GM23338 (cell line): ENCODE data around the gene SLC7A6. TPM values are rescaled to one million over a fixed set of nuclear protein-coding genes. Genes with fewer than 3 reads are reported as not detected.

Experiments
- ATAC-seq: fragments of 200-7000 bp; cut with Tn5 transposase; 3 replicates; pipeline ENCODE4 v1.9.1; 2020
- DNase-seq: peaks from one replicate; pipeline ENCODE4 v3.0.0-alpha.2; 2015; ENCODE audit warnings: low spot score
- H2AFZ ChIP-seq: fragments of 200-600 bp; sonication (generic); 2 replicates; pipeline ENCODE4 v1.8.0; 2016; ENCODE audit warnings: antibody characterized with exemption, mild to moderate bottlenecking, moderate library complexity
- H3F3A ChIP-seq: fragments of 200-600 bp; sonication (generic); replicated peaks from 2 replicates; pipeline ENCODE4 v1.8.0; 2017; ENCODE audit warnings: antibody characterized with exemption, mixed run types, low read depth
- H3K27ac ChIP-seq: fragments of 200-600 bp; sonication (generic); 2 replicates; pipeline ENCODE4 v1.6.1; 2016; ENCODE audit warnings: low read depth
- H3K27me3 ChIP-seq: fragments of 200-600 bp; sonication (generic); 2 replicates; pipeline ENCODE4 v1.8.0; 2016; ENCODE audit warnings: mild to moderate bottlenecking, mixed run types, moderate library complexity; ENCODE audit not compliant: insufficient read depth
- H3K36me3 ChIP-seq: fragments of 200-600 bp; sonication (generic); 2 replicates; pipeline ENCODE4 v1.8.0; 2016; ENCODE audit warnings: mild to moderate bottlenecking; ENCODE audit not compliant: insufficient read depth
- H3K4me1 ChIP-seq: fragments of 200-600 bp; sonication (generic); 2 replicates; pipeline ENCODE4 v1.8.0; 2016; ENCODE audit warnings: mild to moderate bottlenecking, moderate library complexity; ENCODE audit not compliant: insufficient read depth
- H3K4me2 ChIP-seq: fragments of 200-600 bp; sonication (generic); 2 replicates; pipeline ENCODE4 v1.7.1; 2017; ENCODE audit warnings: mixed run types
- H3K4me3 ChIP-seq: fragments of 200-600 bp; sonication (generic); 2 replicates; pipeline ENCODE4 v1.6.1; 2016; ENCODE audit warnings: mixed run types
- H3K79me2 ChIP-seq: fragments of 200-600 bp; sonication (generic); replicated peaks from 2 replicates; pipeline ENCODE4 v1.8.0; 2017; ENCODE audit warnings: mild to moderate bottlenecking; ENCODE audit not compliant: insufficient read depth
- H3K9me2 ChIP-seq: fragments of 200-600 bp; sonication (generic); 2 replicates; pipeline ENCODE4 v1.8.0; 2017; ENCODE audit not compliant: insufficient read depth
- H4K20me1 ChIP-seq: fragments of 200-600 bp; sonication (generic); replicated peaks from 2 replicates; pipeline ENCODE4 v1.8.0; 2017; ENCODE audit warnings: mild to moderate bottlenecking; ENCODE audit not compliant: insufficient read depth
- H3K27ac Mint-ChIP-seq: 2 replicates; pipeline ENCODE4 v1.8.0; 2020; ENCODE audit warnings: inconsistent platforms, mild to moderate bottlenecking, moderate library complexity, mixed read lengths
- H3K27me3 Mint-ChIP-seq: 3 replicates; pipeline ENCODE4 v1.8.0; 2022; ENCODE audit warnings: low read depth, mild to moderate bottlenecking, moderate library complexity, mixed read lengths, inconsistent platforms; ENCODE audit not compliant: insufficient read depth, poor library complexity
- H3K36me3 Mint-ChIP-seq: 3 replicates; pipeline ENCODE4 v1.8.0; 2021; ENCODE audit warnings: low read depth, mild to moderate bottlenecking, inconsistent platforms, moderate library complexity, mixed read lengths
- H3K4me1 Mint-ChIP-seq: 3 replicates; pipeline ENCODE4 v1.8.0; 2020; ENCODE audit warnings: mild to moderate bottlenecking, inconsistent platforms, mixed read lengths
- H3K4me3 Mint-ChIP-seq: 3 replicates; pipeline ENCODE4 v1.8.0; 2021; ENCODE audit warnings: moderate library complexity, mild to moderate bottlenecking, inconsistent platforms, mixed read lengths
- H3K9me3 Mint-ChIP-seq: 3 replicates; pipeline ENCODE4 v1.8.0; 2020; ENCODE audit warnings: moderate library complexity, mild to moderate bottlenecking, inconsistent platforms, mixed read lengths
- CREB1 ChIP-seq: fragments of 250-450 bp; sonication (Bioruptor Pico); IDR thresholded peaks from 2 replicates; pipeline ENCODE4 v1.5.0; 2020; ENCODE audit warnings: low read depth, mild to moderate bottlenecking, moderate library complexity
- CTCF ChIP-seq, 2 experiments: fragments of 200-600 bp in 1 of 2; sonication (generic) in 1 of 2; conservative IDR thresholded peaks; 2 replicates each; pipeline versions ENCODE4 v1.5.1 to v1.6.1; 2016 to 2017; ENCODE audit warnings: antibody characterized with exemption in 2 of 2, low read depth in 2 of 2, mild to moderate bottlenecking in 2 of 2, moderate library complexity in 1 of 2
- ETS1 ChIP-seq: IDR thresholded peaks from 2 replicates; pipeline ENCODE4 v1.6.1; 2016; ENCODE audit warnings: antibody characterized with exemption
- EZH2phosphoT487 ChIP-seq: fragments of 200-600 bp; sonication (generic); IDR thresholded peaks from one replicate; pipeline ENCODE4 v1.8.1; 2018; ENCODE audit warnings: antibody characterized with exemption; ENCODE audit not compliant: unreplicated experiment
- JUNB ChIP-seq: IDR thresholded peaks from one replicate; pipeline ENCODE4 v1.6.1; 2016; ENCODE audit warnings: antibody characterized with exemption; ENCODE audit not compliant: unreplicated experiment
- POLR2AphosphoS5 ChIP-seq: IDR thresholded peaks from 2 replicates; pipeline ENCODE4 v1.6.1; 2016; ENCODE audit warnings: antibody characterized with exemption, low read depth
- STAT1 ChIP-seq: IDR thresholded peaks from one replicate; pipeline ENCODE4 v1.6.1; 2016; ENCODE audit warnings: antibody characterized with exemption; ENCODE audit not compliant: unreplicated experiment
- ZNF331 ChIP-seq: fragments of 250-450 bp; sonication (Bioruptor Pico); IDR thresholded peaks from 2 replicates; pipeline ENCODE4 v1.5.0; 2020; ENCODE audit warnings: low read depth, mild to moderate bottlenecking, moderate library complexity
- ZNF462 ChIP-seq: fragments of 250-450 bp; sonication (Bioruptor Pico); IDR thresholded peaks from 2 replicates; pipeline ENCODE4 v1.5.0; 2020; ENCODE audit warnings: mild to moderate bottlenecking, moderate library complexity
- polyA plus RNA-seq: library from polyadenylated mRNA; unstranded; fragments of >200 nt; fragmentation: Nextera tagmentation; extraction: Ambion mirVana; gene quantifications from 2 replicates; pipeline ENCODE4 v1.2.1, GENCODE V29; 2016
- total RNA-seq: library from RNA; depleted of rRNA; stranded (reverse); fragments of >200 nt; shearing (Covaris generic); gene quantifications from 2 replicates; pipeline ENCODE4 v1.2.3, GENCODE V29; 2014

The SLC7A6 gene
- total and polyA plus RNA-seq, 2 experiments from 2014 or later, result 16.6 to 30.9 TPM

GRCh38 chr16:68235108-68235886 lies 29.0 kb upstream of the SLC7A6 start:
- peaks cover 26% of the 10 kb centered on the region for H3K4me1 Mint-ChIP-seq
- TF ChIP-seq CREB1, result no peak
- TF ChIP-seq ZNF331 (CRISPR knock-in tag), result no peak
- TF ChIP-seq EZH2phosphoT487, result no peak
- no peak for TF ChIP-seq STAT1
- TF ChIP-seq POLR2AphosphoS5, result no peak
- TF ChIP-seq ZNF462 (CRISPR knock-in tag), result no peak
- peak in 1 of 2 experiments; percentile 63; a peak in 3 of 4 replicates for TF ChIP-seq CTCF (conservative IDR thresholded peaks at IDR 0.05; ENCODE audit: low read depth in 2 of 2)
- no peak for TF ChIP-seq ETS1
- TF ChIP-seq JUNB, result no peak
- Histone ChIP-seq H3K27me3 (peaks cover 3% of the 10 kb centered on the region; the same call in 1 of the 2 replicates), H4K20me1 (peaks cover 18% of the 10 kb centered on the region), H3K4me1 (peaks cover 17% of the 10 kb centered on the region), H3K4me2 (peak overlapping the region; percentile 99), H3K36me3 (0 out of 2 replicates have a peak, but pooled peaks cover 4% of the 10 kb centered on the region), H3F3A (peaks cover 18% of the 10 kb centered on the region), H2AFZ (peak overlapping the region; percentile 59), H3K9me2 (no peaks in the 10 kb centered on the region), H3K79me2 (peaks cover 23% of the 10 kb centered on the region), H3K4me3 (peak overlapping the region; percentile 98), H3K27ac (peak overlapping the region; percentile 92; the same call in 1 of the 2 replicates)
- peaks cover 4% of the 10 kb centered on the region for H3K9me3 Mint-ChIP-seq
- H3K4me3 Mint-ChIP-seq, result peak overlapping the region; percentile 81
- H3K27me3 Mint-ChIP-seq, result peaks cover 23% of the 10 kb centered on the region
- peaks cover 26% of the 10 kb centered on the region for H3K36me3 Mint-ChIP-seq
- peak overlapping the region; percentile 72; the same call in 1 of the 2 replicates for H3K27ac Mint-ChIP-seq
- DNase-seq (peak; percentile 75), ATAC-seq (peak; percentile 25)
